Tibial nerve (tissue), 4 donors: Measurements from ENCODE around the gene SPATA6L.

Experiments
- EP300 ChIP-seq, 2 donors: sonication (generic); formaldehyde crosslinking; IDR thresholded peaks; one replicate each; pipeline ENCODE4 v1.6.1; 2017; ENCODE audit warnings: antibody characterized with exemption in 2 of 2, mild to moderate bottlenecking in 1 of 2
- TF ChIP-seq, protein P1 (sequence below), 5 experiments: fragments of 200-600 bp in 3 of 5; fragments of 450-650 bp in 2 of 5; sonication (generic) in 3 of 5; IDR thresholded peaks; one replicate each; pipeline ENCODE4 v1.5.1; 2016 to 2019; ENCODE audit warnings: antibody characterized with exemption in 5 of 5, mild to moderate bottlenecking in 3 of 5, moderate library complexity in 2 of 5

DNA sequence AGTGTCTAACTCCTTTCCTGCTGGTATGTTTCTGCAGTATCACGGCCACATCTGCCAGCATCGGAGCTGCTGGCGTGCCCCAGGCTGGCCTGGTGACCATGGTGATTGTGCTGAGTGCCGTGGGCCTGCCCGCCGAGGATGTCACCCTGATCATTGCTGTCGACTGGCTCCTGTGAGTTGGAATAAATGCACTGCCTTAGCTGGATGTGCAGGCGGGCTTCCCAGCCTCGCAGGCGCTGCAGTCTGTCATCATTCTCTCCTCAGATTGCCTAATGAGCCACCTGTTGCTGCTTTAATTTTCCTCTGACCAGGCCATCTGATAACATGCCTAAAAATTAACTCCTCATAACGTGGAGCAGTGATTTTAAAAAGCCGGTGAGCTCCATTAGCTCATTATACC lies 83.3 kb downstream of the SPATA6L start:
- TF ChIP-seq, protein P1, sequence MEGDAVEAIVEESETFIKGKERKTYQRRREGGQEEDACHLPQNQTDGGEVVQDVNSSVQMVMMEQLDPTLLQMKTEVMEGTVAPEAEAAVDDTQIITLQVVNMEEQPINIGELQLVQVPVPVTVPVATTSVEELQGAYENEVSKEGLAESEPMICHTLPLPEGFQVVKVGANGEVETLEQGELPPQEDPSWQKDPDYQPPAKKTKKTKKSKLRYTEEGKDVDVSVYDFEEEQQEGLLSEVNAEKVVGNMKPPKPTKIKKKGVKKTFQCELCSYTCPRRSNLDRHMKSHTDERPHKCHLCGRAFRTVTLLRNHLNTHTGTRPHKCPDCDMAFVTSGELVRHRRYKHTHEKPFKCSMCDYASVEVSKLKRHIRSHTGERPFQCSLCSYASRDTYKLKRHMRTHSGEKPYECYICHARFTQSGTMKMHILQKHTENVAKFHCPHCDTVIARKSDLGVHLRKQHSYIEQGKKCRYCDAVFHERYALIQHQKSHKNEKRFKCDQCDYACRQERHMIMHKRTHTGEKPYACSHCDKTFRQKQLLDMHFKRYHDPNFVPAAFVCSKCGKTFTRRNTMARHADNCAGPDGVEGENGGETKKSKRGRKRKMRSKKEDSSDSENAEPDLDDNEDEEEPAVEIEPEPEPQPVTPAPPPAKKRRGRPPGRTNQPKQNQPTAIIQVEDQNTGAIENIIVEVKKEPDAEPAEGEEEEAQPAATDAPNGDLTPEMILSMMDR (IDR thresholded peaks at IDR 0.05): no peak
- TF ChIP-seq EP300 (IDR thresholded peaks at IDR 0.05): no peak
